Activated naive CD8-positive, alpha-beta T cell treated with anti-CD3 and anti-CD28 coated beads for 36 hours (primary cell): ENCODE measurements around the gene PSORS1C2. TPM values are rescaled to one million over a fixed set of nuclear protein-coding genes. Genes with fewer than 3 reads are reported as not detected.

Experiments used
- DNase-seq: peaks from one replicate; pipeline ENCODE4 v3.0.0; 2021
- H3K27ac Mint-ChIP-seq: one replicate; pipeline ENCODE4 v1.8.0; 2022; ENCODE audit warnings: mild to moderate bottlenecking, moderate library complexity, mixed read lengths
- H3K27me3 Mint-ChIP-seq: one replicate; pipeline ENCODE4 v1.8.0; 2022; ENCODE audit warnings: mild to moderate bottlenecking, mixed read lengths
- H3K36me3 Mint-ChIP-seq: one replicate; pipeline ENCODE4 v1.8.0; 2021; ENCODE audit warnings: mild to moderate bottlenecking, mixed read lengths
- H3K4me1 Mint-ChIP-seq: one replicate; pipeline ENCODE4 v1.8.0; 2021; ENCODE audit warnings: mixed read lengths
- H3K4me3 Mint-ChIP-seq: one replicate; pipeline ENCODE4 v1.8.0; 2022; ENCODE audit warnings: mild to moderate bottlenecking, moderate library complexity, mixed read lengths
- H3K9me3 Mint-ChIP-seq: one replicate; pipeline ENCODE4 v1.8.0; 2022; ENCODE audit warnings: mixed read lengths
- total RNA-seq, 2 experiments: library from RNA; stranded (reverse); gene quantifications; one replicate each; pipeline ENCODE4 v1.2.3, GENCODE V29; 2021

Gene PSORS1C2
- total RNA-seq, 2 experiments from 2014 or later: not detected

DNA sequence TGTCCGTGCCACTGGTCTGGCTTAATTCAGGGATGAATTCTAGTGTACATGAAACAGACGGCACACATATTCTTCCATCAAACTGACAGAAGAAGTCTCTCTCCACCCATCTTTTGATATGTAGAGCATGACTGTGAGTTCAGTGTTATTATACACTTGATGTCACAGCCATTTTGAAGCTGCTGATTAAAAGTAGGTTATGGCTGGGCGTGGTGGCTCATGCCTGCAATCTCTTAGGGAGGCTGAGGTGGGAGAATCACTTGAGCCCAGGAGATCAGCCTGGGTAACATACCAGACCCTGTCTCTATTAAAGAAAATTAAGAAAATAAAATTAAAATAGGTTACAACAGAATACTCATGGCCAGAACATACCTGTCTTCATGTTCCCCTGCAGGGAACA lies 47.2 kb downstream of the PSORS1C2 start:
- no peak for DNase-seq
- Mint-ChIP-seq H3K27me3 (no peaks in the 10 kb centered on the region), H3K27ac (no peak overlapping the region), H3K36me3 (no peaks in the 10 kb centered on the region), H3K4me3 (no peak overlapping the region), H3K4me1 (peaks cover 29% of the 10 kb centered on the region), H3K9me3 (no peaks in the 10 kb centered on the region)

DNA sequence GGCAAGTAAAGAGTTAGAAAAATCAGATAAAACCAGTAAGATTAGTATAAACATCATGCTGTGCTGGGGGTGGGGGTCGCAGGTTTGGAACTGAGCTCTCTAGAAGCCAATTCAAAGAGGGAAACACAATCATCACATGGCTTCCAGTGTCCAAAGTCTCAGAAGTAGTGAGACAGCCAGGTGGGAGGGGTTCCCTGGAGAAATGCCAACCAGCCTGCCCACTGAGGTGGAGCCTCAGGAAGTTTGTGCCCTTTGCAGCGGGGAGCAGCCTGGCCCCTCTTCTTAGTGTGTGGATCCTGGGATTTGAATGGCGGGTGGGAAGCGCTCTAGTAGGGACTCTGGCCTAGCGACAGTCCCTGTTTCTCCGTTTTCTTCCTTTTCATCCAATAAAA lies 47.9 kb downstream of the PSORS1C2 start:
- no peaks in the 10 kb centered on the region for H3K9me3 Mint-ChIP-seq
- H3K27me3 Mint-ChIP-seq: peaks cover 1% of the 10 kb centered on the region
- peaks cover 24% of the 10 kb centered on the region for H3K4me1 Mint-ChIP-seq
- H3K4me3 Mint-ChIP-seq: no peak overlapping the region
- H3K27ac Mint-ChIP-seq: no peak overlapping the region
- no peaks in the 10 kb centered on the region for H3K36me3 Mint-ChIP-seq
- no peak for DNase-seq

DNA sequence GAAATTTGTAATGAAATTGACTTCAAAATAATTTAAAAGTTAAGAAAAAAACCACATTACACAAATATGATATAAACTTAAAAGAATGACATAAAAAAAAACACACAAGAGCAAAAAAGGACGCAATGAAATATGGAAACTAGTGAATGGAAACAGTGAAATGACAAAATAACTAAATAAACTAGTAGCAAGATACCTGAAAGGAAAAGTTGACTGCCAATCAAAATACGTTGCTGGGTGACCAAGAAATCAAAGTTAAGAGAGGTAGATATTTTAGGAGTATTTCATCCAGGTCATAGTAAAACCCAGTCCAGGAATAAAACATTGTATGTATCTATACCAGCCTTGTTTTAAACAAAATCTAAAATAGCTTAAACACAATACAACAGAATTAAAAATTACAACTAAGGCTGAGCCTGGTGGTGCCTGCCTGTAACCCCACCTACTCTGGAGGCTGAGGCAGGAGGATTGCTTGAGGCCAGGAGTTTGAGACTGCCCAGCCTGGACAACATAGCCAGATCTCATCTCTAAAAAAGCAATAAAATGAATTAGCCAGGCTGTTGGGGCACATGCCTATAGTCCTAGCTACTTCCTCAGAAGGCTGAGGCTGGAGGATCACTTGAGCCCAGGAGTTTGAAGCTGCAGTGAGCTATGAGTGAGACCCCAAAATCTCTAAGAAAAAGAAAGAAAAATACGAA lies 48.4 kb downstream of the PSORS1C2 start:
- Mint-ChIP-seq H3K4me3 (no peak overlapping the region), H3K4me1 (peaks cover 23% of the 10 kb centered on the region), H3K9me3 (no peaks in the 10 kb centered on the region), H3K27me3 (peaks cover 7% of the 10 kb centered on the region), H3K36me3 (no peaks in the 10 kb centered on the region), H3K27ac (no peak overlapping the region)
- no peak for DNase-seq

Other genes with a start within 250 kb of the PSORS1C2 start
- gene GTF2H4, start 230.9 kb downstream of the PSORS1C2 start, total RNA-seq: 10 to 100 TPM; 44.5 to 46.4 TPM
- gene VARS2, start 224.8 kb downstream of the PSORS1C2 start, total RNA-seq: 10 to 100 TPM; 79.5 to 80.9 TPM
- not detected for gene SFTA2, start 206.9 kb downstream of the PSORS1C2 start, total RNA-seq
- gene MUCL3, start 198.1 kb downstream of the PSORS1C2 start, total RNA-seq: not detected
- gene MUC21, start 155.3 kb downstream of the PSORS1C2 start, total RNA-seq: not detected
- not detected for gene MUC22, start 128.6 kb downstream of the PSORS1C2 start, total RNA-seq
- gene C6orf15, start 26.5 kb downstream of the PSORS1C2 start, total RNA-seq: not detected
- gene PSORS1C1, start 24.3 kb downstream of the PSORS1C2 start, total RNA-seq: under 1 TPM in 1 of 2 experiments, not detected in 1; 0.19 TPM
- gene CDSN, start 18.6 kb downstream of the PSORS1C2 start, total RNA-seq: not detected
- 10 to 100 TPM; 43.0 to 46.6 TPM for gene CCHCR1, start 18.7 kb upstream of the PSORS1C2 start, total RNA-seq
- 10 to 100 TPM; 86.1 to 89.8 TPM for gene TCF19, start 19.5 kb upstream of the PSORS1C2 start, total RNA-seq
- not detected for gene POU5F1, start 31.6 kb upstream of the PSORS1C2 start, total RNA-seq
- 100 to 1,000 TPM; 736 to 755 TPM for gene HLA-C, start 133.0 kb upstream of the PSORS1C2 start, total RNA-seq
- 1,000 to 10,000 TPM; 2,753 to 2,773 TPM for gene HLA-B, start 218.1 kb upstream of the PSORS1C2 start, total RNA-seq